HG02943 (cell line): ENCODE results near the gene SUPT3H.
"Not testable (repeated sequence)": the region's sequence is repeated elsewhere in the genome, so short reads cannot be mapped to it uniquely, and the experiment has no call there.

Source experiments
- ATAC-seq: cut with Tn5 transposase; IDR thresholded peaks from one replicate; pipeline ENCODE4 v1.9.1; 2021; ENCODE audit warnings: mild to moderate bottlenecking, low read depth, moderate library complexity; ENCODE audit not compliant: unreplicated experiment

Gene SUPT3H

DNA sequence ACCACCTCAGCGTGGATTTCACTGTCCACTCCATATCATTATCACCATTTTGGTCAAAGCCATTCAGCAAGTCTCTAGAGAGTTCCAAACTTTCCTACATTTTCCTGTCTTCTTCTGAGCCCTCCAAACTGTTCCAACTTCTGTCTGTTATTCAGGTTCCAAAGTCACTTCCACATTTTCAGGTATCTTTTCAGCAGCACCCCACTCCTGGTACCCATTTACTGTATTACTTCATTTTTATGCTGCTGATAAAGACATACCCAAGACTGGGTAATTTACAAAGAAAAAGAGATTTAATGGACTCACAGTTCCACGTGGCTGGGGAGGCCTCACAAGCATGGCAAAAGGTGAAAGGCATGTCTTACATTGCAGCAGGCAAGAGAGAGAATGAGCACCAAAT, 512.5 kb downstream of the SUPT3H start:
- ATAC-seq: not testable (repeated sequence)

DNA sequence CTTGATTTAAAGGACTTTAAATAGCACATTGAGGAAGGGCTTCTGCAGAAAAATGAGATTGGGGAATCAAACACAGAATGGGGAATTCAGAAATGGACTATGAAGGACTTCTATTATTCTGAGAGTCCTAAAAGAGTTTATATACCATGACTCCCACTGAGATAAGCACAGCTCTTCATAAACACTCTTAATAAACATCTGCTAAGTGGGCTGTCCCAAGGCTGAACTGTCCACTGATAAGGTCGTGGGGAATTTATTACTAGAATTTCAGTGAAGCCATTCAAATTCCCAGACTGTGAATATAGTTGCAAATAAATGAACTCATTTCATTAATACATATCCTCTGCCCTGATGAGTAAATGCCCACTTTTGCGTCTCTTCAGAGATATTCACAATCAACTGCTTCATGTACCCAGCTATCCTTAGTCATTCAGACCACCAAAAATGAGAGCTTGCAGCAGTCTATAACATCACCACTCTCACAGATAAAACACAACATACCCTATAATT, 517.8 kb downstream of the SUPT3H start:
- ATAC-seq: no peak

DNA sequence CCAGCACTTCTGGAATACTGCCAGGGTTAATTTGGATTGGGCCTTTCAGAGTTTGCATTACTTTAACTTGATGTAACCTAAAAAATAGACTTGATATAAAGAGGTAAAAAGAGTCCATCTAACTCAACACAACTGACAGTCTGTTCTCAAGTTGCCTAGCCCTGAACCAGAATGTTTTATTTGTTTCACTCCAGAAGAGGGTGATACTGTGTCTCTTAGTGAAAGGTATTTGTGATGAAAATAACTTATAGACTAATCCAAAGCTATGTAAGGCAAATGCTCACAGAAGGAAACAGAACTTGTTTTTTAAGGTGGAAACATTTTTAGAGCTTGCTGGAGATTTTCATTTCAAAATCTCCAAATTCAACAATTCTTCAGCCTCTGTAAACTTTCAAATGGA, 518.7 kb downstream of the SUPT3H start:
- ATAC-seq: no peak

DNA sequence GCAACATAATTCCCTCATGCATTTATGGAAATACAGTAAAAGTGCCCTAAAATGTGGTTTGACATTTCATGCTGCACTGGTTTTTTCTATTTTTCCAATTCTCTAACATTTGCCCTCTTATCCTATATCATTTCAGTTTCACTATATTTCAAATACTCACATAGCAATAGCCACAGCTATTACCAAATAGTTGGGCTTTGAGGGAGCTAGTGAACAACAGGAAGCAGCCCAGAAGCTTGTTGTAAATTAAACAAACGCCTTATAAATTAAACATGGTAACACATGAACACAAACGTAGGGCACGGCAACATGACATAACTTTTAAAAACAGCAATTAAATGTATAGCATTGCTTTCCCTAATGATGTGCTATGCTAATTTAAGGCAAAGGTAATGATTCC, 521.3 kb downstream of the SUPT3H start:
- no peak for ATAC-seq

DNA sequence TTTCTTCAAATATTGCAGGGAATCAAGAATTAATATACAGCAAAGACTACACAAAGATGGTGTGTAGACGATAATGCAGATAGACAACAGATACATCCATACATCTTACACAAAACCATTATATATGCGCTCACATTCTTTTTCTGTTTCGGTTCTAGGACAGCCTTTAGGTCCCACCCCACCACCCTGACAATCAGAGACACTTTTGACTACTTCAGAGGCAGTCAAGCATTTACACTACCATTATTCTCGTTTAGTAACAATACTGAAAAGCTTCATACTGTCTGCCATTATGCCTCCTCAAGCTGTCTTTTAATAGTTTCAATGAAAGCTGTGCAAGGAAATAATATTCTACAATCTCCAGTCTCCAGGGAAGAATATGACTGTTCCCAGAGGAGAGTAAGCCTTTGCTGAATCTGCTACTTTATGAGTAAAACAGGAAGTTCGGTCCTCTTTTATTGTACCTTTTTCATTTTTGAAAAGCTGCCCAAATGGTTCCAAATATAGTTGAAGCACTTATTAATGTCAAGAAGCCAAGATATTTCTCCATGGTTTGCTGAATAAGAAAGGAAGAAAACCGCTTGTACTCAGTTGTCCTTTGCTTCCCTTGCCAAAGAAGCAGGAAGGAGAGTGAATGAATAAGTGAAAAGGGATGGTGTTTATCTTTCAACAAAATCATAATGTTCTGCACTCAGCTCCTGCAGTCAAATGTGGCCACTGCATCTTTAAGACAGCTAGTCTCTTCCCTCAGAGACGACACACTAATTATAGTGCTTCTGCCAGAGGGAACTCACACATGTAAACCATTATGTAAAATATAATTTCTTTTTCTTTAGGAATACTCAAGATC, 521.9 kb downstream of the SUPT3H start:
- no peak for ATAC-seq

DNA sequence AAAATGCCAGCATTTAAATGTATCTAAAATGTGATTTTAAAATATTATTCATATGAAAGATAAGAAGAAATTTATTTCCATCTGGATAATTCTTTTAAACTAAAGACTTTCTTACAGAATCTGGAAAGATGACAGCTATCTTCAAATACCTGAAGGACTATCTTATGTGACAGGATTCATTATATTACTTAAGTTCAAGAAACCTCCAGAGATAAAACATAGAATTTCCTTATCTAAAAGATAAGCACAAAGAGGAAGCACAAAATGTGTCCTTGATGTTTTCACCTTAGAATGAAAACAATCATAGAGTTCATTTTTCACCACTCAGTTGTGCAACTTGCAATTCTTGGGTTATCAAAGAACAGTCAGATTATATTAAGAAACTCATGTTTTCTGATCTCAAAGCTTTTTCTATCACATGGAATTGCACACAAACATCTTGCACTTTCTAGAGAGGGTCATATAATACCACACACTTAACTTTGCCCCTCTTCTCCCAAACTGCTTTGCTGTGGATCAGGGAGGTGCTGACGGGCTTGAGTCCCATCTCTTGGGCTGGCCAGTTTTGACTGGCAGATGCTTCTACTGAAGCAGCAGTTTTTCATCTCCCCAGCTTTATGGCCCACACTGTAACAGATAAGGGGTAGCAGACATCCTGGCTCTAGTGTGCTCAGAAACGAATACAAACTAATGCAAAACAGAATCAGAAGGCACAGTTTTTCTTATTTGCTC, 522.9 kb downstream of the SUPT3H start:
- no peak for ATAC-seq

DNA sequence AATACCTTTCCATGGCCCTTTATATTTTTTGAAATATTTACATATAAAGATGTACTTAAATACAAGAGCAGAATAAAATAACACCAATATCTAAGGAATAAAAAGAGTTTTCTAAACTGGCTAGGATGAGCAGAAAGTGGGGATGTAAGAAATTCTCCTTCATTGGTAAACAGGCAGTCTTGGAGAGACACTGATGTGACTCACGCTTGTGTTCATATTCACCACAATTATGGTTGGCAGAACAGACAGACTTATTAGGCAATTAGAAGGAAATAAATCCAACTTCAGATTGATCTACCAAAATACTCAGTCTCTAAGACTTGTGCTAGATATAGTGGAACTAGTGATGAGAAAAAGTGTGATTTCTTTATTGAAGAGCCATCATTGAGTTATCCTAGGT, 526.6 kb downstream of the SUPT3H start:
- no peak for ATAC-seq

DNA sequence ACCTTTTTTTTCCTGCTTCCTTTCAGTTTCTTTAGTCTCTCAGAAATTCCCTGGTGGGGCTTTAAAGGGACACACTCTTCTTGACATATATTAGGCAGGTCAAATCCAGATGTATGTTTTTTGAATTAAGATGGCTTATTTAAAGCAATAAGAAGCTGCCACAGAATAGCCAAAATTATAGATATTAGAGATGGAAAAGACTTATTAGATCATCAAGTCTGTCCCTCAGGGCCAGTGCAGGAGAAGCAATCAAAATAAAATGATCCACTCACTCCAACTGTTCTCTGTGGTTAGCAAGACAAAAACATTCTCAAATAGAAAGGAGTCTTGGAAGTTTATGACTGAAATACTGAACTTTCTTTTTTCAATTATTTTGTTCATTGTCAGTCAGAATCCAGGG, 527.4 kb downstream of the SUPT3H start:
- no peak for ATAC-seq

DNA sequence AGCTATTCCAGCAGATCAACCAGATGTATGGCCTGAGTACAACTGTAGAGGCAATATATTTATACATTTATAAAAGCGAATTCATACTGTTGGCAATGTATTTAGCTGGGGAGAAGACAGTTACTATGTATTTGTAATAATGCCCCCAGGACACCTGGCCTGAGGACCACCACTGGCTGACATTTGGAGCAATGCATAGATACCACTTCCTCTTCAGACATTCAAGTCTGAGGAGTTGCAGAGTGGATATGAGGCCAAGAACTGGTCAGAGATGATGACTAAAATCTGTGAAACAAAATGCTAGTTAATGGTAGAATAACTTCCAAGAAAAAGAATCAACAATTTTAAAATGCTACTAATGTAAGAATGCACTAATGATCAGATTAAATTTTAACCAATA, 527.9 kb downstream of the SUPT3H start:
- no peak for ATAC-seq

DNA sequence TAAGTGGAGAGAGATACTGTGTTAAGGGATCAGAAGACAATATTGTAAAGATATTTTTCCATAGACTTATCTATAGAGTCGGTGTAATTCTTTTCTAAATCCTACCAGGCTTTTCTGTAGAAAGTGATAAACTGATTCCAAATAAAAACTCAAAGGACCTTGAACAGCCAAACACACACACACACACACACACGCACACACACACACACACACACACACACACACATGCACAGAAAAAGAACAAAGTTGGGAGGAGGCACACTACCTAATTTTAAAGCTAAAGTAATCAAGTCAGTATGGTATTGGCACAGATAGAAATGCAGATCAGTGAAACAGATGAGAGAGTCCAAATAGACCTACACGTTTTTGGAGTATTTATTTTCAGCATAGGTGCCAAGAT, 534.0 kb downstream of the SUPT3H start:
- no peak for ATAC-seq

DNA sequence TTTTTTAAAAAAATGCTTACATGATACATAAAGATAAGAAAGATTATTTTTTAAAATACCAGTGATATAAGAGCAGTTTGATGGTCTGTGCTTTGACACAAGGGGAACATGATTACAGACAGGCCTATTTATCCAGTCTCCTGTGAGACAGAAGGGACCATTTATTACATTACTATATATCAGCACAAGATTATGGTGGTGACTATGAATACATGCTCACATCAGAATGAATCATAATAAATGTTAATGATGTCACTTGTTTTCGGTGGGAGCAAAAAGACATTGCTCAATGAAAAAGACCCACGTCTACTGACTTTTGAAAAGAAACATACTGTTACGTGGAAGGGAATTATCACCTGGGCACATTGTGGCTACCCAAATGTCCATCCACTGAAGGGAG, 535.1 kb downstream of the SUPT3H start:
- ATAC-seq: no peak

DNA sequence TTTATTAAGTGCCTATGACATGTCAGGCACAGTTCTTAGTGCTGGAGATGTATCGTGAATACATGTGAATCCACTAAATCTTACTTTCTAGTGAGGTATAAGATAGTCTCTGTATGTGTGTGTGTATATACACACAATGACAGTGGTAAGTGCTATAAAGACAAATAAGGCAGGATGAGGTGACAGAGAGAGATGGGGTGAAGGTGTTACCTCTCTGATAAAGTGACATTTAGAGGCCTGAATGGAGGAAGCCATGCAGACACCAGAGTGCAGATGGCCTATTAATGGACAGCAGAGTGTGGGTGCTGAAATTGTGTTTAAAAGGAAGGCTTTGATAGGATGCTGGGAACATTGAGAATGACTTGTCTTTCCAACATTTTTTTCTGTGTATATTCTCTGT, 535.9 kb downstream of the SUPT3H start:
- ATAC-seq: no peak

DNA sequence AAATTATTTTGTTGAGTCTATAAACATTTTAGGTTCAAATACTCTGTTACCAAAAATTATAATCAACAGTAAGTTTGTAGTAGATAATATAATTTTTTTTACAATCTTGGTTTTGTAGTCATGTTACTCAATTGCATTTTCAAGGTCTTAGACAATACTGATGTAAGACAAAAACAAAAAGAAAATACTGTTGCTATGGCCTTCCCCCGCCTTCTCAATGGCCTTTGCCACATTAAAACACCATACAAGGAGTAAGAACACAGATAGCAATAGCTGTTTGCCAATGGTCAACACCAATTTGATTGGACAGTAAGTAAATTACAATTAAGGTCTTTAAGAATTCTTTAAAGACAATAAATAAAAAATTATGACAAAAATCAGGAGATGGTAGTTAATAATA, 540.0 kb downstream of the SUPT3H start:
- no peak for ATAC-seq

DNA sequence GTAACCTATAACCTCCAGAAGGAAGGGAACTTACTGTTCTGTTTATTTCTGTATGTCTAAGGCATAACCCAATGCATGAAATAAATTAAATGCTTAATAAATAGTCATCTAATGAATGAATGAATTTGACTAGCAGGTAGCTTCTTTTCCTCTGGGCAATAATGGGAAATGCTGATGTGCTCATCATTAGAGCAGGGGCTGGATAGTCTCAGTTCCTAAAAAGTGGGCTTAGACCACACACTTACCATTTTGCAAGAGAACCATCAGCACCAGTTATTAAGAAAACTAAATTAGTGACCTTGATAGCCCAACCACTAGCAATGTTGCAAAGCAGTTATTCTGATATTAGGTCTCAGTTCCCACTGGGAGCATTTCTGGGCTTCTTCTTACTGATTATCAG, 540.5 kb downstream of the SUPT3H start:
- ATAC-seq: no peak

DNA sequence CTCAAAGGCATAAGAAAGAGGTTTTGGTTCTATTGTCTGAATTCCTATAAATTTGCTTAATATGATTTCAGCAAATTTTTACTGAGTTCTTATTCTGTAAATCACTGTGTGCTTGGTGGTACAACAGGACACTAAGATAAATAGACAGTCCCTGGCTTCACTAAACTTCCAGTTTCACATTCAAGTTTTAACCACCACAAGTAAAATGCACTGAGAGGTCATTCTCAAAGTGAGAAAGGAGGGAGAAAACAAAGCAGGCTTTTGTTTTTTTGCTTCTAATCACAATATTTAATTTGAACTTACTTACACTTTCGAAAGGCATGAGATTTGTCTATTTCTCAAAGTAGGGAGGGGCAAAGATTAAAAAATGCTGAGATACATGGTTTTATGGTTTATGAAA, 544.5 kb downstream of the SUPT3H start:
- peak; percentile 78 for ATAC-seq

DNA sequence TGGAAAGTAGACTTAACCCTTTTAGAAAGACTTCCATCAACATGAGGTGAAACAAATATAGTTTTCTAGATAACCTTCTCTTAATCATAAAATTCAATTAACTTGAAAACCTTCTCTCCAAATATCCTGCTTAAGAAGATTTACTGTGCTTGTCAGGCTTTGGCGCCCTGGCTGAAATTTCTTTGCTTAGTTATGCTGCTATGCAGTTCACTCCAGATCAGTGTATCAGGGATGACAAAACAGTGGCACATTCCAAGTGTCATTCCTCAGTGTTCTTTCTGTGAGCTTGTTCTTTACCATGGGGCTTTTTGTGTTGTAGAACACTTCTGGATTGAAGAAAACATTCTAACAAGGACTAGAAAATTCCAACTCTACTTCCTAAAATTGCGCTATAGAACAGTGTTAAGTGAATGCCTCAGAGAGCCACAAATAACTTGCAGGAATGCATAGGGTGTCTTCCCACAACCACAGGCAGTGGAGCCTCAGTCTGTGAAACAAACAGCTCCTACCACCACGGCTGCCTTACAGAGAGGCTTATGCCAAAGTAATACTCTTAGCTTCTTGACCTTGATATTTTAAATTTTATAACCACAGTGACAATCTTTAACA, 546.6 kb downstream of the SUPT3H start:
- ATAC-seq: no peak

DNA sequence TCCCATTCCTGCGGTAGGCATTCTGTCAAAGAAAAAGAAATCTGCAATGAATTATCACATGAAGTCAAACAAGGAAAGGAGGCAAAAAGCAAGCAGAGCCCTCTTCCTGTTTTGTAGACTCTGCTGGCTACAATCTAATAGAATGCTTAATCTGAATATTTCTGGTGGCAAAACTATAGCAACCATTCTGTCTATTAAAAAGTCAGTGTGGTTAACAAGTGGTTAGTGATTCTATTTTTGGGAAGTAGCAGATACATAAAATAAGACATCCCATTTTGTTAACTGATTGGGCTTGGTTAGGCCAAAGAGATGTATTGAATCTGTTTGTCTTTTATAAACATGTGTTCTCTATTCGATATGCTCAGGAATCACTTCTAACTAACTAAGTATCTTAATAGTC, 547.9 kb downstream of the SUPT3H start:
- ATAC-seq: no peak

DNA sequence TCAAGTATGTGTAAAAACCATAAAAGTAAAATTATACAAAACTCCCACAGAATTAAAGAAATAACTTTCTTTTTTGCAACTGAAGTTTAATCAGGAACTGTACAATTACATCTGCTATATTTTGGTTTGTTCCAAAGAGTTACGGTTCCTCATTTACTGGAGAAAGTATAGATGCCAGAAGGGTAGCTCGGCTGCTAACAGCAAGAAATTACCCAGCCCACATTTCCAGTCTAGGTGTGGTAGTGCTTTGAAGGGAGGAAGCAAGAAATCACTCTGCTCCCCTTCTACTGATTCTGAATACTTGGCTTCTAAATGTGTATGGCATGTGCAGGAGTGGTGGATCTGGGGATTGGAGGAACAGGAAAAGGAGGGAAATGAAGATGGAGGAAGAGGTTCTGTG, 549.0 kb downstream of the SUPT3H start:
- no peak for ATAC-seq

DNA sequence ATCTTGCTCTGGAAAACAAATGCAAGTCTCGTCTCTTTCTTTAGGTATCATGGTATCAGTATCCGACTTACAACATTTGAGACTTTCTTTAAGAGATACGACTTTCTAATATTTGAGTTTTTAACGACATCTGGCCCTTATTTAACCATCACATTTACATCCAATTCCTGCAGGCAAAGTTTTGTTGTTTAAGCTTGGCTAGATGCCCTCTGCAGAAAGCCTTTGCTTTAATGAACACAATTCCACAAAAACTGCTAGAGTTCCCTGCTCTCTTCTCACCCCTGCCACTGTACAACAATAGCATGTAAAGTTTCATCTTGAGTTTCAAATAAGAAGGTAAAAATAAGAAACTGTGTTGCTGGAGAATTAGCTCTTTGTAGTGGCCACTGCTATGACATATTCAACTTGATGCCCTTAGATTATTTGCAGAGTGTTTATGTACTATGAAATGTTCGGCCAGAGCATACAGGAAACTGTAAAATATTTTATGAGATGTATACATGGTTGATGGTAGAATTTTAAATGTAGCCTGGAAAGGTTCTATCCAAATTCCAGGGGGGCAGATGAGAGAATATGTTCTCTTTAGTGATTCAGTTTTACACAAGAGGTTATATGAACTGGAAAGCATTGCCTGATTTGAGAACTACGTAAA, 551.6 kb downstream of the SUPT3H start:
- no peak for ATAC-seq

DNA sequence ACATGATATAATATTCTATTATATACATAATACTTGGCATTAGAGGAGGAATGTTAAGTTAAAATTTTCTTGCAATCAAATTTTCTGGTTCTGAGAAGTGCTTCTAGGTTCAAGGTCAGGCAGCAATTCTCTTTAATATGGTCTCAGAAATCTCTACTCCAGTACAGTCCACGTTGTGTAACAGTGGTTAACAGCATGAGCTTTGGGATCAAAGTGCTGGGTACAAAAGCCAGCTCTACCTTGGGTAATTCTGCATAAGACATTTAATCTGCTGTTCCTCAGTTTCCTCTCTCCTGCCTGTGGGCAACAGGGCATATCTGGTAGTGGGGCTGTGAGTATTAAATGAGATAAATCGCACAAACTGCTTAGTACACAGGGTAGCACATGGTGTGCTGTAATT, 552.5 kb downstream of the SUPT3H start:
- no peak for ATAC-seq

DNA sequence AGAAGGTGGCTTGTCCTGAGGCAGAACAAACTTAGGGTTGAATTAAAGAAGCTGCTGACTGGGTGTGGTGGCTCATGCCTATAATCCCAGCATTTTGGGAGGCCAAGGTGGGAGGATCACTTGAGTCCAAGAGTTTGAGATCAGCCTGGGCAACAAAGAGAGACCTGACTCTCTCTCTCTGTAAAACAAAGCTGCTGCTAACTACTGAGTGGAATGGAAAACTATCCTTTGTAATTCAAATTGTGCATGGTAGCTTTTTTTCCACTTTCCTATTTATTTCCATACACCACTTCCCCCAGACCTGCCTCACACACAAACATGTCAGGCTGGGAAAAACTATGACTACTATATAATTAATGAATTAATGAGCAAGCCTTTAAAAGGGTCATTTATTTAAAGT, 553.2 kb downstream of the SUPT3H start:
- ATAC-seq: no peak
